ENCODE measurements around the gene CDH2. TPM values are rescaled to one million over a fixed set of nuclear protein-coding genes. Genes with fewer than 3 reads are reported as not detected.

CDH2 gene
- total RNA-seq, 3 donors from 2014 or later, result 0.63 to 11.0 (median 0.67) TPM

- DNase-seq (no peak), ATAC-seq (no peak)
- Histone ChIP-seq H3K9me3 (no peaks in the 10 kb centered on the region), H3K36me3 (ENCODE audit: low read depth) (no peaks in the 10 kb centered on the region), H3K4me1 (ENCODE audit: low read depth) (no peaks in the 10 kb centered on the region), H3K4me3 (no peak overlapping the region)
- TF ChIP-seq CTCF (IDR thresholded peaks at IDR 0.05), result no peak
- intact Hi-C loops (cut with DNase I, micrococcal nuclease), result no loop called here
These were observed 9.0 kb downstream of the CDH2 start for GRCh38 chr18:28167835-28168349.

- Histone ChIP-seq H3K9me3 (no peaks in the 10 kb centered on the region), H3K4me1 (ENCODE audit: low read depth) (no peaks in the 10 kb centered on the region), H3K36me3 (ENCODE audit: low read depth) (no peaks in the 10 kb centered on the region), H3K4me3 (no peak overlapping the region)
- no peak for DNase-seq
- ATAC-seq, result no peak
- intact Hi-C loops (cut with DNase I, micrococcal nuclease), result no loop called here
- TF ChIP-seq CTCF (IDR thresholded peaks at IDR 0.05), result no peak
These were observed 12.0 kb downstream of the CDH2 start for GRCh38 chr18:28164771-28165483.

- Histone ChIP-seq H3K4me1 (ENCODE audit: low read depth) (no peaks in the 10 kb centered on the region), H3K9me3 (no peaks in the 10 kb centered on the region), H3K4me3 (no peak overlapping the region), H3K36me3 (ENCODE audit: low read depth) (no peaks in the 10 kb centered on the region)
- no peak for ATAC-seq
- intact Hi-C loops (cut with DNase I, micrococcal nuclease), result no loop called here
- no peak for TF ChIP-seq CTCF (IDR thresholded peaks at IDR 0.05)
- DNase-seq, result no peak
These were observed 13.6 kb downstream of the CDH2 start for GRCh38 chr18:28163201-28163775.

GRCh38 chr18:28161608-28162599 lies 15.0 kb downstream of the CDH2 start:
- no peaks in the 10 kb centered on the region for H3K36me3 ChIP-seq (ENCODE audit: low read depth)
- H3K4me3 ChIP-seq, result no peak overlapping the region
- DNase-seq, result no peak
- no peak for ATAC-seq
- intact Hi-C loops (cut with DNase I, micrococcal nuclease), result no loop called here
- H3K4me1 ChIP-seq (ENCODE audit: low read depth), result no peaks in the 10 kb centered on the region
- TF ChIP-seq CTCF (IDR thresholded peaks at IDR 0.05), result no peak
- no peaks in the 10 kb centered on the region for H3K9me3 ChIP-seq

GRCh38 chr18:28159055-28159454 lies 17.9 kb downstream of the CDH2 start:
- no peaks in the 10 kb centered on the region for H3K4me1 ChIP-seq (ENCODE audit: low read depth)
- intact Hi-C loops (cut with DNase I, micrococcal nuclease), result no loop called here
- TF ChIP-seq CTCF (IDR thresholded peaks at IDR 0.05), result no peak
- DNase-seq, result no peak
- H3K9me3 ChIP-seq, result no peaks in the 10 kb centered on the region
- no peak for ATAC-seq
- no peak overlapping the region for H3K4me3 ChIP-seq
- H3K36me3 ChIP-seq (ENCODE audit: low read depth), result no peaks in the 10 kb centered on the region

Measured in mucosa of descending colon (tissue), 3 donors.